Activated T-cell treated with anti-CD3 and anti-CD28 coated beads, Interleukin-2, amount 50 U/mL, for 4 hours (primary cell): ENCODE results near the gene SLK. TPM values are rescaled to one million over a fixed set of nuclear protein-coding genes. Genes with fewer than 3 reads are reported as not detected.
A peak's percentile ranks its signal among the peaks of the same experiment; 100 is the strongest.

ENCODE experiments used
- ATAC-seq, 2 donors: fragments of 200-7000 bp; cut with Tn5 transposase; one replicate each; pipeline ENCODE4 v1.10.0; 2021
- DNase-seq: peaks from one replicate; pipeline ENCODE4 v3.0.0-alpha.2; 2020
- H3K27me3 Mint-ChIP-seq: one replicate; pipeline ENCODE4 v1.8.0; 2021; ENCODE audit warnings: low read depth, mixed read lengths
- H3K36me3 Mint-ChIP-seq: one replicate; pipeline ENCODE4 v1.8.0; 2022; ENCODE audit warnings: mixed read lengths; ENCODE audit not compliant: insufficient read depth
- H3K4me1 Mint-ChIP-seq: one replicate; pipeline ENCODE4 v1.8.0; 2021; ENCODE audit warnings: low read depth, mixed read lengths
- H3K4me3 Mint-ChIP-seq: one replicate; pipeline ENCODE4 v1.8.0; 2021; ENCODE audit warnings: mild to moderate bottlenecking, moderate library complexity, mixed read lengths
- H3K9me3 Mint-ChIP-seq: one replicate; pipeline ENCODE4 v1.8.0; 2021; ENCODE audit warnings: mixed read lengths
- total RNA-seq, 3 donors: library from RNA; stranded (reverse); gene quantifications; one replicate each; pipeline ENCODE4 v1.2.1, GENCODE V29; 2021

The SLK gene
- total RNA-seq, 3 donors from 2014 or later, result 18.8 to 19.8 (median 19.4) TPM

DNA sequence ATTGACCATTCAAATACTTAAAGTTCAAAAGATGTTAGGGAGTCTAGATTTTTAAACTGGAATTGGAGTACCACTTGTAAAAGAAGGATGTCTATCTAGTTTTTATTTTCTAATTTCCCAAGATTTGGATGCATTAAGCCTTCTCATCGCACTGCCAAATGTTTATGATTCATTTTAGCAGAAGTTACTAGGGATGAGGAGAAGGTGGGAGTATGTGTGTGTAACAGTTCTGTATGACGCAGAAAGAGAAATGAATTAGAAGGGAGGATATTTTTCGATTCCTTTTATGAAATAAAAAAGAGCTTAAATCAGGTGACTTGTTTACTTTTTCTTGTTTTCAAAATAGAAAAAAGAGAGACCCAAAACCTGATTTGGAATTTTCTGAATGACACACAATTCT lies 6.8 kb upstream of the SLK start:
- Mint-ChIP-seq H3K4me3 (no peak overlapping the region), H3K27me3 (peaks cover 2% of the 10 kb centered on the region), H3K9me3 (no peaks in the 10 kb centered on the region), H3K36me3 (peaks cover 2% of the 10 kb centered on the region), H3K4me1 (no peaks in the 10 kb centered on the region)
- DNase-seq (no peak), ATAC-seq (no peak)

DNA sequence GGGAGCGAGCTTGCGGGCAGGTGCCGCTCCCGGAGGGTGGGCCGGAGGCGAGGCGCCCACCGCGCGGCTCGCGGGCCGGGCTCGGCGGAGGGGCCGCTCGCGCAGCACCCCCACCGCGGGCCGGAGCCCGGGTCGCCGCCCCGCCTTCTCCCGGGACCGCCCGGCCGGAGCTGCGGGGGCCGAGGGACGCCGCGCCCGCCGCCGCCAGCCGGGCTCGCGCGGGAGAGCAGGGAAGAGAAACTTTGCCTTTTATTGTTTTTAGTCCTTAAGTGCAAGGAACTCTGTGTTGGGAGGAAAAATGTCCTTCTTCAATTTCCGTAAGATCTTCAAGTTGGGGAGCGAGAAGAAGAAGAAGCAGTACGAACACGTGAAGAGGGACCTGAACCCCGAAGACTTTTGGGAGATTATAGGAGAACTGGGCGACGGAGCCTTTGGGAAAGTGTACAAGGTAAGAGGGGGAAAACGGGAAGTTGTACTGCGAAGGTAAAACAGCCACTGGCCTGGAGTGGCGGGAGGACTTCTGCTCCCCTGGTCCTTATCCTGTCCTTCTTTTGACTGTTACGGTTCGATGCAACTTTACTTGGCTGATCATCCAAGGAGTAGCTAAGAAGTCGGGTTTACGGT lies 620 bp downstream of the SLK start:
- Mint-ChIP-seq H3K4me1 (peaks cover 39% of the 10 kb centered on the region), H3K36me3 (peaks cover under 1% of the 10 kb centered on the region), H3K27me3 (no peaks in the 10 kb centered on the region), H3K4me3 (peak overlapping the region; percentile 90), H3K9me3 (no peaks in the 10 kb centered on the region)
- ATAC-seq (peak; percentile 58 to 59), DNase-seq (no peak)

DNA sequence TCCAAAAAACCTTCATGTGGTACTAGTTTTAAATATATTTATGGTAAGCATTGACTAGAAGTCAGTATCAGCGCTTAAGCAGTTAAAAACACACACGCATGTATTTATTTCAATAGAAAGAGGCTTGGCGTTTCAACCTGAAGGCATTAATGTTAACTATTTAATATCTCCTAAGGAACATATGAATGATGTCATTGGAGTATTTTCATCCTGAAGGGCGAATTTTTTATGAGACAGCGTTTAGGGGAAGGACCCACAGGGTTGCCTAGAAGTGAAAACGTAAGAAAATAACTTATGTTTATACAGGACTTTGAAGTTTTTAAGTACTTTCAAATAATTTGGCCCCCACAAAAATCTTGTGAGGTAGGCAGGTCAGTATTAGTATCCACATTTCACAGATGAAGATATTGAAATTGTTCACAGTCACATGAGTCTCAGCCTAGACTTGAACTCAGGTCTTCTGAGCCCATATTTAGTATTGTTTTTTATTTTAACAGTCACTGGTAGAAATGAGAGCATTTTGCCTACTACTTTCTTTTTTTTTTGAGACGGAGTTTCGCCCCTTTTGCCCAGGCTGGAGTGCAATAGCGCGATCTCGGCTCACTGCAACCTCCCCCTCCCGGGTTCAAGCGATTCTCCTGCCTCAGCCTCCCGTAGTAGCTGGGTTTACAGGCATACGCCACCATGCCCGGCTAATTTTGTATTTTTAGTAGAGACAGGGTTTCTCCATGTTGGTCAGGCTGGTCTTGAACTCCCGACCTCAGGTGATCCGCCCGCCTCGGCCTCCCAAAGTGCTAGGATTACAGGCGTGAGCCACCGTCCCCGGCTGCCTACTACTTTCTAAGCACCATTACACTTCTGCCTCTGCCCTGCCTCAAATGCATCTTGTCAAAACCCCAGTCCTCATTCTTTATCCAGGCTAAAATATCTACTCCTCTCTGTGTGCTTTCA lies 1.8 kb downstream of the SLK start:
- ATAC-seq, result no peak
- no peak for DNase-seq
- Mint-ChIP-seq H3K4me1 (peaks cover 49% of the 10 kb centered on the region), H3K27me3 (no peaks in the 10 kb centered on the region), H3K4me3 (peak overlapping the region; percentile 90), H3K9me3 (no peaks in the 10 kb centered on the region), H3K36me3 (peaks cover 4% of the 10 kb centered on the region)

GRCh38 chr10:103969436-103969835 lies 2.5 kb downstream of the SLK start:
- H3K4me1 Mint-ChIP-seq, result peaks cover 52% of the 10 kb centered on the region
- DNase-seq (no peak), ATAC-seq (no peak)
- H3K36me3 Mint-ChIP-seq, result peaks cover 4% of the 10 kb centered on the region
- H3K9me3 Mint-ChIP-seq, result no peaks in the 10 kb centered on the region
- H3K4me3 Mint-ChIP-seq, result peak overlapping the region; percentile 90
- H3K27me3 Mint-ChIP-seq, result no peaks in the 10 kb centered on the region

DNA sequence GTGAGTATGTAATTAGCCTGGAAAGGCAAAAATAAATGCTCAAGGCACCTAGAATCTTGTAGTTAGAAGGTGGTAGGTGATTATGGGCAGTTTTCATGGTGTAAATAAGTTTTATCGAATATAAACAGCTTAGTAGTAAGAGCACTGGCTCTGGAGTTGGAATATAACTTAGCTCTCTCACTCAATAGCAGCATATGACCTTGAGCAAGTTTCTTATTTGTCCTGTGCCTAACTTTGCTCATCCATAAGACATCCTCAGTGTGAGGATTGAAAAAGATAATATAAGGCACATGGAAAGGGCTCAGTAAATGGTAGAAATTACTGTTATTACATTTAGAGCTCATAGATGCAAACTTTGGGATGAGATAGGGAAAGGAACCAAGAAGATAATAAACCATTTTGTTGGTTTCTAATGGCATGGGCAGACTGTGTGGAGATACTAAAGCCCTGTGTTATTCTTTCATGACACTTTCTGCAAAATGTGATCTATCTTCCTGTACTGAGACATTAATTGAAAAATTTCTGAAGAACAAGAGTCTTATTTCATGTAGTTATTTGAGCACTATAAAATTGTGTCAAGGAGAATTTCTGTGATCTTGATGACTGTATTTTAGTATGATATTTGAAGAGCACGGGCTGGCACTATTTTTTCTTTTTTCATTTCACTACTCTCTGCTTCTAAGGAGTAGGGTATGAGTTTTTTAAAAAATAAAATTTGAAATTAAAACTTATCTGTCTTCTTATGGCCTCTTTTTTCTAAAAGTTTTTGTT lies 3.1 kb downstream of the SLK start:
- no peaks in the 10 kb centered on the region for H3K27me3 Mint-ChIP-seq
- H3K4me3 Mint-ChIP-seq, result peak overlapping the region; percentile 90
- ATAC-seq, result no peak
- peaks cover 7% of the 10 kb centered on the region for H3K36me3 Mint-ChIP-seq
- peaks cover 55% of the 10 kb centered on the region for H3K4me1 Mint-ChIP-seq
- peaks cover 2% of the 10 kb centered on the region for H3K9me3 Mint-ChIP-seq
- DNase-seq, result no peak

- Mint-ChIP-seq H3K4me1 (peaks cover 50% of the 10 kb centered on the region), H3K36me3 (peaks cover 12% of the 10 kb centered on the region), H3K4me3 (no peak overlapping the region)
Measured at GRCh38 chr10:103975169-103975568, 8.2 kb downstream of the SLK start.

GRCh38 chr10:103977204-103977603 lies 10.3 kb downstream of the SLK start:
- Mint-ChIP-seq H3K4me1 (peaks cover 54% of the 10 kb centered on the region), H3K27me3 (no peaks in the 10 kb centered on the region), H3K36me3 (peaks cover 12% of the 10 kb centered on the region), H3K9me3 (peaks cover 3% of the 10 kb centered on the region), H3K4me3 (no peak overlapping the region)
- DNase-seq, result no peak
- no peak for ATAC-seq

More at GRCh38 chr10:103975169-103975568, 8.2 kb downstream of the SLK start:
- no peak for DNase-seq
- ATAC-seq, result no peak
- no peaks in the 10 kb centered on the region for H3K27me3 Mint-ChIP-seq
- H3K9me3 Mint-ChIP-seq, result peaks cover 3% of the 10 kb centered on the region

DNA sequence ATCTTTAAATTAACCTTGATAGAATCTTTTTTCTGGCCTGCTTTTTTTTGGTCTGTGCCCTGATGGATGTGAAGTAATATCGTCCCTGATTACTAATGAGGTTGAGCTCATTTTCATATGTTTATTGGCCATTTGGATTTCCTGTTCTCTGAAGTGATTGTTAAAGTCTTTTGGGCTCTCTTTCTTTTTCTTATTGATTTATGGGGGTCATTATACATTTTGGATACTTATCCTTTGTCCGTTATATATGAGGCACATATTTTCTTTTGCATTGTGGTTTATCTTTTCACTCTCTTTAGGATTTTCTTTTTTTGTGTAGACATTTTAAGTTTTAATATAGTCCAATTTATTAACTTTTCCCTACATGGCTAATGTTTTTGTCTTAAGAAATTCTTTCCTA lies 12.6 kb downstream of the SLK start:
- H3K9me3 Mint-ChIP-seq, result peaks cover 3% of the 10 kb centered on the region
- H3K4me1 Mint-ChIP-seq, result peaks cover 61% of the 10 kb centered on the region
- H3K4me3 Mint-ChIP-seq, result no peak overlapping the region
- ATAC-seq (no peak), DNase-seq (no peak)
- peaks cover 8% of the 10 kb centered on the region for H3K36me3 Mint-ChIP-seq
- no peaks in the 10 kb centered on the region for H3K27me3 Mint-ChIP-seq

GRCh38 chr10:103980288-103980906 lies 13.5 kb downstream of the SLK start:
- no peak for ATAC-seq
- DNase-seq, result no peak

GRCh38 chr10:103982639-103983038 lies 15.7 kb downstream of the SLK start:
- Mint-ChIP-seq H3K27me3 (no peaks in the 10 kb centered on the region), H3K4me1 (peaks cover 67% of the 10 kb centered on the region), H3K36me3 (peaks cover 4% of the 10 kb centered on the region), H3K4me3 (no peak overlapping the region), H3K9me3 (no peaks in the 10 kb centered on the region)
- no peak for DNase-seq
- no peak for ATAC-seq

More at GRCh38 chr10:103980288-103980906, 13.5 kb downstream of the SLK start:
- Mint-ChIP-seq H3K9me3 (no peaks in the 10 kb centered on the region), H3K4me3 (no peak overlapping the region), H3K4me1 (peaks cover 63% of the 10 kb centered on the region), H3K27me3 (no peaks in the 10 kb centered on the region), H3K36me3 (peaks cover 3% of the 10 kb centered on the region)

- Mint-ChIP-seq H3K9me3 (no peaks in the 10 kb centered on the region), H3K27me3 (no peaks in the 10 kb centered on the region), H3K4me3 (peak overlapping the region; percentile 34), H3K4me1 (peaks cover 70% of the 10 kb centered on the region), H3K36me3 (peaks cover 4% of the 10 kb centered on the region)
- DNase-seq, result no peak
- peak; percentile 74 to 75 for ATAC-seq
Measured at GRCh38 chr10:103983367-103983911, 16.5 kb downstream of the SLK start.

GRCh38 chr10:103985726-103986125 lies 18.8 kb downstream of the SLK start:
- Mint-ChIP-seq H3K36me3 (peaks cover 7% of the 10 kb centered on the region), H3K4me1 (peaks cover 73% of the 10 kb centered on the region), H3K9me3 (no peaks in the 10 kb centered on the region), H3K27me3 (no peaks in the 10 kb centered on the region), H3K4me3 (no peak overlapping the region)
- ATAC-seq, result no peak
- DNase-seq, result no peak

DNA sequence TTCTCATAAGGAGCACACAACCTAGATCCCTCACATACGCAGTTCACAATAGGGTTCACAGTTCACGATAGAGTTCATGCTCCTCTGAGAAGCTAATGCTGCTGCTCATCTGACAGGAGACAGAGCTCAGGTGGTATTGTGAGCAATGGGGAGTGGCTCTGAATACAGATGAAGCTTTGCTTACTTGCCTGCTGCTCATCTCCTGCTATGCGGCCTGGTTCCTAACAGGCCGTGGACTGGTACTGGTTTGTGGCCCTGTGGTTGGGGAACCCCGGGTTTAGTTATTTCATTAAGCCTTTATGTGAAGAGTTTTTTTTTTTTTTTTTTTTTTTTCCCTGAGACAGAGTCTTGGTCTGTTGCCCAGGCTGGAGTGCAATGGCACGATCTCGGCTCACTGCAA lies 19.4 kb downstream of the SLK start:
- ATAC-seq (peak in 1 of 2 donors; percentile 57), DNase-seq (no peak)
- Mint-ChIP-seq H3K27me3 (no peaks in the 10 kb centered on the region), H3K4me1 (peaks cover 67% of the 10 kb centered on the region), H3K4me3 (no peak overlapping the region), H3K36me3 (peaks cover 9% of the 10 kb centered on the region), H3K9me3 (no peaks in the 10 kb centered on the region)

- H3K27me3 Mint-ChIP-seq, result no peaks in the 10 kb centered on the region
- no peak overlapping the region for H3K4me3 Mint-ChIP-seq
- H3K9me3 Mint-ChIP-seq, result no peaks in the 10 kb centered on the region
- ATAC-seq (no peak), DNase-seq (no peak)
- H3K36me3 Mint-ChIP-seq, result peaks cover 19% of the 10 kb centered on the region
- peaks cover 37% of the 10 kb centered on the region for H3K4me1 Mint-ChIP-seq
Measured at GRCh38 chr10:103990121-103990520, 23.2 kb downstream of the SLK start.
